GM23338 (cell line): Measurements from ENCODE around the gene TMEM8B. TPM values are rescaled to one million over a fixed set of nuclear protein-coding genes. Genes with fewer than 3 reads are reported as not detected.

Source experiments
- ATAC-seq: fragments of 200-7000 bp; cut with Tn5 transposase; 3 replicates; pipeline ENCODE4 v1.9.1; 2020
- DNase-seq: peaks from one replicate; pipeline ENCODE4 v3.0.0-alpha.2; 2015; ENCODE audit warnings: low spot score
- H2AFZ ChIP-seq: fragments of 200-600 bp; sonication (generic); 2 replicates; pipeline ENCODE4 v1.8.0; 2016; ENCODE audit warnings: antibody characterized with exemption, mild to moderate bottlenecking, moderate library complexity
- H3F3A ChIP-seq: fragments of 200-600 bp; sonication (generic); replicated peaks from 2 replicates; pipeline ENCODE4 v1.8.0; 2017; ENCODE audit warnings: antibody characterized with exemption, mixed run types, low read depth
- H3K27ac ChIP-seq: fragments of 200-600 bp; sonication (generic); 2 replicates; pipeline ENCODE4 v1.6.1; 2016; ENCODE audit warnings: low read depth
- H3K27me3 ChIP-seq: fragments of 200-600 bp; sonication (generic); 2 replicates; pipeline ENCODE4 v1.8.0; 2016; ENCODE audit warnings: mild to moderate bottlenecking, mixed run types, moderate library complexity; ENCODE audit not compliant: insufficient read depth
- H3K36me3 ChIP-seq: fragments of 200-600 bp; sonication (generic); 2 replicates; pipeline ENCODE4 v1.8.0; 2016; ENCODE audit warnings: mild to moderate bottlenecking; ENCODE audit not compliant: insufficient read depth
- H3K4me1 ChIP-seq: fragments of 200-600 bp; sonication (generic); 2 replicates; pipeline ENCODE4 v1.8.0; 2016; ENCODE audit warnings: mild to moderate bottlenecking, moderate library complexity; ENCODE audit not compliant: insufficient read depth
- H3K4me2 ChIP-seq: fragments of 200-600 bp; sonication (generic); 2 replicates; pipeline ENCODE4 v1.7.1; 2017; ENCODE audit warnings: mixed run types
- H3K4me3 ChIP-seq: fragments of 200-600 bp; sonication (generic); 2 replicates; pipeline ENCODE4 v1.6.1; 2016; ENCODE audit warnings: mixed run types
- H3K79me2 ChIP-seq: fragments of 200-600 bp; sonication (generic); replicated peaks from 2 replicates; pipeline ENCODE4 v1.8.0; 2017; ENCODE audit warnings: mild to moderate bottlenecking; ENCODE audit not compliant: insufficient read depth
- H3K9me2 ChIP-seq: fragments of 200-600 bp; sonication (generic); 2 replicates; pipeline ENCODE4 v1.8.0; 2017; ENCODE audit not compliant: insufficient read depth
- H4K20me1 ChIP-seq: fragments of 200-600 bp; sonication (generic); replicated peaks from 2 replicates; pipeline ENCODE4 v1.8.0; 2017; ENCODE audit warnings: mild to moderate bottlenecking; ENCODE audit not compliant: insufficient read depth
- H3K27ac Mint-ChIP-seq: 2 replicates; pipeline ENCODE4 v1.8.0; 2020; ENCODE audit warnings: inconsistent platforms, mild to moderate bottlenecking, moderate library complexity, mixed read lengths
- H3K27me3 Mint-ChIP-seq: 3 replicates; pipeline ENCODE4 v1.8.0; 2022; ENCODE audit warnings: low read depth, mild to moderate bottlenecking, moderate library complexity, mixed read lengths, inconsistent platforms; ENCODE audit not compliant: insufficient read depth, poor library complexity
- H3K36me3 Mint-ChIP-seq: 3 replicates; pipeline ENCODE4 v1.8.0; 2021; ENCODE audit warnings: low read depth, mild to moderate bottlenecking, inconsistent platforms, moderate library complexity, mixed read lengths
- H3K4me1 Mint-ChIP-seq: 3 replicates; pipeline ENCODE4 v1.8.0; 2020; ENCODE audit warnings: mild to moderate bottlenecking, inconsistent platforms, mixed read lengths
- H3K4me3 Mint-ChIP-seq: 3 replicates; pipeline ENCODE4 v1.8.0; 2021; ENCODE audit warnings: moderate library complexity, mild to moderate bottlenecking, inconsistent platforms, mixed read lengths
- H3K9me3 Mint-ChIP-seq: 3 replicates; pipeline ENCODE4 v1.8.0; 2020; ENCODE audit warnings: moderate library complexity, mild to moderate bottlenecking, inconsistent platforms, mixed read lengths
- CREB1 ChIP-seq: fragments of 250-450 bp; sonication (Bioruptor Pico); IDR thresholded peaks from 2 replicates; pipeline ENCODE4 v1.5.0; 2020; ENCODE audit warnings: low read depth, mild to moderate bottlenecking, moderate library complexity
- POLR2AphosphoS5 ChIP-seq: IDR thresholded peaks from 2 replicates; pipeline ENCODE4 v1.6.1; 2016; ENCODE audit warnings: antibody characterized with exemption, low read depth
- ZNF114 ChIP-seq: fragments of 250-450 bp; sonication (Bioruptor Pico); IDR thresholded peaks from 2 replicates; pipeline ENCODE4 v1.5.0; 2020; ENCODE audit warnings: mild to moderate bottlenecking, moderate library complexity
- ZNF331 ChIP-seq: fragments of 250-450 bp; sonication (Bioruptor Pico); IDR thresholded peaks from 2 replicates; pipeline ENCODE4 v1.5.0; 2020; ENCODE audit warnings: low read depth, mild to moderate bottlenecking, moderate library complexity
- polyA plus RNA-seq: library from polyadenylated mRNA; unstranded; fragments of >200 nt; fragmentation: Nextera tagmentation; extraction: Ambion mirVana; gene quantifications from 2 replicates; pipeline ENCODE4 v1.2.1, GENCODE V29; 2016
- total RNA-seq: library from RNA; depleted of rRNA; stranded (reverse); fragments of >200 nt; shearing (Covaris generic); gene quantifications from 2 replicates; pipeline ENCODE4 v1.2.3, GENCODE V29; 2014
- TF ChIP-seq, protein P1 (sequence below): fragments of 250-450 bp; sonication (Bioruptor Pico); IDR thresholded peaks from 2 replicates; pipeline ENCODE4 v1.5.0; 2020; ENCODE audit warnings: mild to moderate bottlenecking, moderate library complexity
- TF ChIP-seq, protein P2 (sequence below): IDR thresholded peaks from 2 replicates; pipeline ENCODE4 v1.6.1; 2016; ENCODE audit warnings: antibody characterized with exemption
- TF ChIP-seq, protein P3 (sequence below), 2 experiments: fragments of 200-600 bp in 1 of 2; sonication (generic) in 1 of 2; conservative IDR thresholded peaks; 2 replicates each; pipeline versions ENCODE4 v1.5.1 to v1.6.1; 2016 to 2017; ENCODE audit warnings: antibody characterized with exemption in 2 of 2, low read depth in 2 of 2, mild to moderate bottlenecking in 2 of 2, moderate library complexity in 1 of 2

The TMEM8B gene
- total and polyA plus RNA-seq, 2 experiments from 2014 or later, result 4.2 to 5.5 TPM

DNA sequence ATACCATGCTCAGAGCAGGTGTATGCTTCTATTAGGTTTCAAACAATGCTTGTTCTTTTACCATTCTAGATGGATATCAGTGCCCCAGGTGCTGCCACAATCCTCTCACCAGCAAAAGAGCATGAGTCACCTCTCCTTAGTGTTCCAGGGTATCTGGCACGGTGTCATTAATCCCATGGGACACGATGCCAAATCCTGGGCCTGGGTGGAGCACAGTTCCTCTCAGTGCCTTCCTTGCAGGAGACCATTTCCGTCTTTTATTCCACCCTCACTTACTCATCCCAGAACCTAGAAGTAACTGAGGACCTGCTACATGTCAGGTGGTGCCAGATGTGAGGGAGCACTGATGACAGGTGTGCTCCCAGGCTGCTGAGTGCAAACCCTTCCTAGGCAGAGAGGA lies 42.5 kb downstream of the TMEM8B start (continued):
- TF ChIP-seq, protein P1, sequence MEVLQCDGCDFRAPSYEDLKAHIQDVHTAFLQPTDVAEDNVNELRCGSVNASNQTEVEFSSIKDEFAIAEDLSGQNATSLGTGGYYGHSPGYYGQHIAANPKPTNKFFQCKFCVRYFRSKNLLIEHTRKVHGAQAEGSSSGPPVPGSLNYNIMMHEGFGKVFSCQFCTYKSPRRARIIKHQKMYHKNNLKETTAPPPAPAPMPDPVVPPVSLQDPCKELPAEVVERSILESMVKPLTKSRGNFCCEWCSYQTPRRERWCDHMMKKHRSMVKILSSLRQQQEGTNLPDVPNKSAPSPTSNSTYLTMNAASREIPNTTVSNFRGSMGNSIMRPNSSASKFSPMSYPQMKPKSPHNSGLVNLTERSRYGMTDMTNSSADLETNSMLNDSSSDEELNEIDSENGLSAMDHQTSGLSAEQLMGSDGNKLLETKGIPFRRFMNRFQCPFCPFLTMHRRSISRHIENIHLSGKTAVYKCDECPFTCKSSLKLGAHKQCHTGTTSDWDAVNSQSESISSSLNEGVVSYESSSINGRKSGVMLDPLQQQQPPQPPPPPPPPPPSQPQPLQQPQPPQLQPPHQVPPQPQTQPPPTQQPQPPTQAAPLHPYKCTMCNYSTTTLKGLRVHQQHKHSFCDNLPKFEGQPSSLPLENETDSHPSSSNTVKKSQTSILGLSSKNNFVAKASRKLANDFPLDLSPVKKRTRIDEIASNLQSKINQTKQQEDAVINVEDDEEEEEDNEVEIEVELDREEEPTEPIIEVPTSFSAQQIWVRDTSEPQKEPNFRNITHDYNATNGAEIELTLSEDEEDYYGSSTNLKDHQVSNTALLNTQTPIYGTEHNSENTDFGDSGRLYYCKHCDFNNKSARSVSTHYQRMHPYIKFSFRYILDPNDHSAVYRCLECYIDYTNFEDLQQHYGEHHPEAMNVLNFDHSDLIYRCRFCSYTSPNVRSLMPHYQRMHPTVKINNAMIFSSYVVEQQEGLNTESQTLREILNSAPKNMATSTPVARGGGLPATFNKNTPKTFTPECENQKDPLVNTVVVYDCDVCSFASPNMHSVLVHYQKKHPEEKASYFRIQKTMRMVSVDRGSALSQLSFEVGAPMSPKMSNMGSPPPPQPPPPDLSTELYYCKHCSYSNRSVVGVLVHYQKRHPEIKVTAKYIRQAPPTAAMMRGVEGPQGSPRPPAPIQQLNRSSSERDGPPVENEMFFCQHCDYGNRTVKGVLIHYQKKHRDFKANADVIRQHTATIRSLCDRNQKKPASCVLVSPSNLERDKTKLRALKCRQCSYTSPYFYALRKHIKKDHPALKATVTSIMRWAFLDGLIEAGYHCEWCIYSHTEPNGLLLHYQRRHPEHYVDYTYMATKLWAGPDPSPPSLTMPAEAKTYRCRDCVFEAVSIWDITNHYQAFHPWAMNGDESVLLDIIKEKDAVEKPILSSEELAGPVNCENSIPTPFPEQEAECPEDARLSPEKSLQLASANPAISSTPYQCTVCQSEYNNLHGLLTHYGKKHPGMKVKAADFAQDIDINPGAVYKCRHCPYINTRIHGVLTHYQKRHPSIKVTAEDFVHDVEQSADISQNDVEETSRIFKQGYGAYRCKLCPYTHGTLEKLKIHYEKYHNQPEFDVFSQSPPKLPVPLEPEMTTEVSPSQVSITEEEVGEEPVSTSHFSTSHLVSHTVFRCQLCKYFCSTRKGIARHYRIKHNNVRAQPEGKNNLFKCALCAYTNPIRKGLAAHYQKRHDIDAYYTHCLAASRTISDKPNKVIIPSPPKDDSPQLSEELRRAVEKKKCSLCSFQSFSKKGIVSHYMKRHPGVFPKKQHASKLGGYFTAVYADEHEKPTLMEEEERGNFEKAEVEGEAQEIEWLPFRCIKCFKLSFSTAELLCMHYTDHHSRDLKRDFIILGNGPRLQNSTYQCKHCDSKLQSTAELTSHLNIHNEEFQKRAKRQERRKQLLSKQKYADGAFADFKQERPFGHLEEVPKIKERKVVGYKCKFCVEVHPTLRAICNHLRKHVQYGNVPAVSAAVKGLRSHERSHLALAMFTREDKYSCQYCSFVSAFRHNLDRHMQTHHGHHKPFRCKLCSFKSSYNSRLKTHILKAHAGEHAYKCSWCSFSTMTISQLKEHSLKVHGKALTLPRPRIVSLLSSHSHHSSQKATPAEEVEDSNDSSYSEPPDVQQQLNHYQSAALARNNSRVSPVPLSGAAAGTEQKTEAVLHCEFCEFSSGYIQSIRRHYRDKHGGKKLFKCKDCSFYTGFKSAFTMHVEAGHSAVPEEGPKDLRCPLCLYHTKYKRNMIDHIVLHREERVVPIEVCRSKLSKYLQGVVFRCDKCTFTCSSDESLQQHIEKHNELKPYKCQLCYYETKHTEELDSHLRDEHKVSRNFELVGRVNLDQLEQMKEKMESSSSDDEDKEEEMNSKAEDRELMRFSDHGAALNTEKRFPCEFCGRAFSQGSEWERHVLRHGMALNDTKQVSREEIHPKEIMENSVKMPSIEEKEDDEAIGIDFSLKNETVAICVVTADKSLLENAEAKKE, result no peak

DNA sequence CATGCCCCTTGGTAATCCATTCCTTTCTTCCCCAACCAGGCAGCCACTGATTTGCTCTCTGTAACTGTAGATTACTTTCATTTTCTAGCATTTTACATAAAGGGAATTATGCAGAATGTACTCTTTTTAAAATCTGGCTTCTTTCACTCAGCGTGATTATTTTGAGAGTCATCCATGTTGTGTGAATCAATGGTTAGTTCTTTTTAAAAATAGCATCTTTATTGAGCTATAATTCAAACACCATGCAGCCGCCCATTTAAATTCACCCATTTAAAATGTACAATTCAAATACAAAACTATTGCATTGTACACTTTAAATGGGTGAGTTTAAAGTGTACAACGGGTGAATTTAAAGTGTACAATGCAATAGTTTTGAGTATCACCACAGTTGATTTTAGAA lies 43.5 kb downstream of the TMEM8B start:
- peaks cover 19% of the 10 kb centered on the region for H3K9me3 Mint-ChIP-seq
- Histone ChIP-seq H3K4me3 (no peak overlapping the region), H3K27ac (no peak overlapping the region), H3K4me2 (no peak overlapping the region), H3K27me3 (no peaks in the 10 kb centered on the region), H3K4me1 (peaks cover 7% of the 10 kb centered on the region; the same call in 1 of the 2 replicates), H3K79me2 (no peaks in the 10 kb centered on the region), H2AFZ (no peak overlapping the region), H3K36me3 (no peaks in the 10 kb centered on the region), H3F3A (no peaks in the 10 kb centered on the region), H3K9me2 (peaks cover 5% of the 10 kb centered on the region), H4K20me1 (no peaks in the 10 kb centered on the region)
- H3K4me3 Mint-ChIP-seq, result no peak overlapping the region
- DNase-seq (no peak), ATAC-seq (no peak)
- H3K36me3 Mint-ChIP-seq, result peaks cover 7% of the 10 kb centered on the region; the same call in 1 of the 3 replicates
- peaks cover 16% of the 10 kb centered on the region for H3K4me1 Mint-ChIP-seq
- H3K27ac Mint-ChIP-seq, result no peak overlapping the region
- peaks cover 12% of the 10 kb centered on the region for H3K27me3 Mint-ChIP-seq
- TF ChIP-seq ZNF114 (no peak), CREB1 (CRISPR knock-in tag) (no peak), POLR2AphosphoS5 (no peak), ZNF331 (CRISPR knock-in tag) (no peak)
- TF ChIP-seq, protein P2, sequence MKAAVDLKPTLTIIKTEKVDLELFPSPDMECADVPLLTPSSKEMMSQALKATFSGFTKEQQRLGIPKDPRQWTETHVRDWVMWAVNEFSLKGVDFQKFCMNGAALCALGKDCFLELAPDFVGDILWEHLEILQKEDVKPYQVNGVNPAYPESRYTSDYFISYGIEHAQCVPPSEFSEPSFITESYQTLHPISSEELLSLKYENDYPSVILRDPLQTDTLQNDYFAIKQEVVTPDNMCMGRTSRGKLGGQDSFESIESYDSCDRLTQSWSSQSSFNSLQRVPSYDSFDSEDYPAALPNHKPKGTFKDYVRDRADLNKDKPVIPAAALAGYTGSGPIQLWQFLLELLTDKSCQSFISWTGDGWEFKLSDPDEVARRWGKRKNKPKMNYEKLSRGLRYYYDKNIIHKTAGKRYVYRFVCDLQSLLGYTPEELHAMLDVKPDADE, result no peak
- TF ChIP-seq, protein P3, sequence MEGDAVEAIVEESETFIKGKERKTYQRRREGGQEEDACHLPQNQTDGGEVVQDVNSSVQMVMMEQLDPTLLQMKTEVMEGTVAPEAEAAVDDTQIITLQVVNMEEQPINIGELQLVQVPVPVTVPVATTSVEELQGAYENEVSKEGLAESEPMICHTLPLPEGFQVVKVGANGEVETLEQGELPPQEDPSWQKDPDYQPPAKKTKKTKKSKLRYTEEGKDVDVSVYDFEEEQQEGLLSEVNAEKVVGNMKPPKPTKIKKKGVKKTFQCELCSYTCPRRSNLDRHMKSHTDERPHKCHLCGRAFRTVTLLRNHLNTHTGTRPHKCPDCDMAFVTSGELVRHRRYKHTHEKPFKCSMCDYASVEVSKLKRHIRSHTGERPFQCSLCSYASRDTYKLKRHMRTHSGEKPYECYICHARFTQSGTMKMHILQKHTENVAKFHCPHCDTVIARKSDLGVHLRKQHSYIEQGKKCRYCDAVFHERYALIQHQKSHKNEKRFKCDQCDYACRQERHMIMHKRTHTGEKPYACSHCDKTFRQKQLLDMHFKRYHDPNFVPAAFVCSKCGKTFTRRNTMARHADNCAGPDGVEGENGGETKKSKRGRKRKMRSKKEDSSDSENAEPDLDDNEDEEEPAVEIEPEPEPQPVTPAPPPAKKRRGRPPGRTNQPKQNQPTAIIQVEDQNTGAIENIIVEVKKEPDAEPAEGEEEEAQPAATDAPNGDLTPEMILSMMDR (conservative IDR thresholded peaks at IDR 0.05; ENCODE audit: low read depth in 2 of 2), result no peak
- TF ChIP-seq, protein P1, result no peak
